ENCODE measurements around the gene TDRD1. TPM values are rescaled to one million over a fixed set of nuclear protein-coding genes. Genes with fewer than 3 reads are reported as not detected.

The TDRD1 gene
- total and polyA plus RNA-seq, 10 of the 15 experiments (the other 5 are each of a cell fraction or from before 2014, with no cell fraction given): 0.03 to 0.04 TPM; not detected in 8

DNA sequence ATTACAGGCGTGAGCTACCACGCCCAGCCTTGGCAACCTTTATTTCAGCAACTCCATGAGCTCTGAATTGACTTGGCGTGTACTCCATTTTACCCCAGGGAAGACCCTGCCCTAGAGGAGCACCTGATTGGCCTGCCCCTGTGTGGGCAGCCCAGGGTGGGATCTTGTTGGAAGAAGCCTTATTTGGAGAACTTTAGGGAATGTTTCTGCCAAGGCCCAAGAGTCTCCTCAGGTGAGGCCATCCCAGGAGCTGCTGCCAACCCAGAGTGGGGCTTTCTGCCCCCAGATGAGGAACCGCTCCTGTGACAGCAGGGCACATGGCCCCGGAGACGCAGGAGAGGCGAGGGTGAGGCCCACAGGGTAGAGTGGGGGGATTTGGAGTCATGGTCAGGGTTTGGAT lies 101.9 kb downstream of the TDRD1 start:
- Histone ChIP-seq H3K4me3 (no peak overlapping the region), H3K27ac (ENCODE audit: control insufficient read depth, insufficient read depth) (no peak overlapping the region), H4K20me1 (ENCODE audit: control insufficient read depth, insufficient read depth) (no peaks in the 10 kb centered on the region), H2AFZ (ENCODE audit: control insufficient read depth, low read depth, low read length) (no peak overlapping the region), H3K36me3 (ENCODE audit: control insufficient read depth in 2 of 2, insufficient read depth in 2 of 2, low read length in 1 of 2) (no peaks in the 10 kb centered on the region), H3K4me2 (ENCODE audit: control insufficient read depth, insufficient read depth) (no peak overlapping the region), H3K9ac (ENCODE audit: control insufficient read depth, insufficient read depth, low read length) (no peak overlapping the region), H3K27me3 (replicated peaks in 1 of 2; ENCODE audit: control insufficient read depth in 2 of 2, insufficient read depth in 2 of 2, low read length in 1 of 2) (0 out of 4 replicates have a peak, but pooled peaks cover 0 to 2% of the 10 kb centered on the region in 2 experiments), H3K9me3 (replicated peaks; ENCODE audit: control insufficient read depth, insufficient read depth, low read length) (no peaks in the 10 kb centered on the region), H3K4me1 (ENCODE audit: control insufficient read depth, insufficient read depth, low read length) (no peaks in the 10 kb centered on the region), H3K79me2 (ENCODE audit: control insufficient read depth, insufficient read depth, low read length) (no peaks in the 10 kb centered on the region)
- POLR2A ChIA-PET: no interaction called here
- TF ChIP-seq RAD51 (IDR thresholded peaks at IDR 0.05): no peak
- TF ChIP-seq, protein P1, sequence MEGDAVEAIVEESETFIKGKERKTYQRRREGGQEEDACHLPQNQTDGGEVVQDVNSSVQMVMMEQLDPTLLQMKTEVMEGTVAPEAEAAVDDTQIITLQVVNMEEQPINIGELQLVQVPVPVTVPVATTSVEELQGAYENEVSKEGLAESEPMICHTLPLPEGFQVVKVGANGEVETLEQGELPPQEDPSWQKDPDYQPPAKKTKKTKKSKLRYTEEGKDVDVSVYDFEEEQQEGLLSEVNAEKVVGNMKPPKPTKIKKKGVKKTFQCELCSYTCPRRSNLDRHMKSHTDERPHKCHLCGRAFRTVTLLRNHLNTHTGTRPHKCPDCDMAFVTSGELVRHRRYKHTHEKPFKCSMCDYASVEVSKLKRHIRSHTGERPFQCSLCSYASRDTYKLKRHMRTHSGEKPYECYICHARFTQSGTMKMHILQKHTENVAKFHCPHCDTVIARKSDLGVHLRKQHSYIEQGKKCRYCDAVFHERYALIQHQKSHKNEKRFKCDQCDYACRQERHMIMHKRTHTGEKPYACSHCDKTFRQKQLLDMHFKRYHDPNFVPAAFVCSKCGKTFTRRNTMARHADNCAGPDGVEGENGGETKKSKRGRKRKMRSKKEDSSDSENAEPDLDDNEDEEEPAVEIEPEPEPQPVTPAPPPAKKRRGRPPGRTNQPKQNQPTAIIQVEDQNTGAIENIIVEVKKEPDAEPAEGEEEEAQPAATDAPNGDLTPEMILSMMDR (IDR thresholded peaks at IDR 0.05 in 2 of 3, conservative IDR thresholded peaks at IDR 0.05 in 1 of 3; ENCODE audit: control insufficient read depth in 2 of 3, extremely low read depth in 1 of 3, insufficient read depth in 1 of 3, low read depth in 3 of 3, low read length in 3 of 3): no peak
- no peak for TF ChIP-seq EP300 (IDR thresholded peaks at IDR 0.05; ENCODE audit: borderline replicate concordance in 1 of 2, control insufficient read depth in 1 of 2, low read depth in 2 of 2, low read length in 2 of 2)
- no peak for TF ChIP-seq TAF1 (IDR thresholded peaks at IDR 0.05; ENCODE audit: borderline replicate concordance, low read depth, low read length)
- no peak for TF ChIP-seq ESRRA (IDR thresholded peaks at IDR 0.05; ENCODE audit: low read length)
- TF ChIP-seq NFXL1 (IDR thresholded peaks at IDR 0.05; ENCODE audit: borderline replicate concordance): no peak
- TF ChIP-seq, protein P2, sequence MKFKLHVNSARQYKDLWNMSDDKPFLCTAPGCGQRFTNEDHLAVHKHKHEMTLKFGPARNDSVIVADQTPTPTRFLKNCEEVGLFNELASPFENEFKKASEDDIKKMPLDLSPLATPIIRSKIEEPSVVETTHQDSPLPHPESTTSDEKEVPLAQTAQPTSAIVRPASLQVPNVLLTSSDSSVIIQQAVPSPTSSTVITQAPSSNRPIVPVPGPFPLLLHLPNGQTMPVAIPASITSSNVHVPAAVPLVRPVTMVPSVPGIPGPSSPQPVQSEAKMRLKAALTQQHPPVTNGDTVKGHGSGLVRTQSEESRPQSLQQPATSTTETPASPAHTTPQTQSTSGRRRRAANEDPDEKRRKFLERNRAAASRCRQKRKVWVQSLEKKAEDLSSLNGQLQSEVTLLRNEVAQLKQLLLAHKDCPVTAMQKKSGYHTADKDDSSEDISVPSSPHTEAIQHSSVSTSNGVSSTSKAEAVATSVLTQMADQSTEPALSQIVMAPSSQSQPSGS (IDR thresholded peaks at IDR 0.05; ENCODE audit: low read length): no peak
- no peak for TF ChIP-seq RFX5 (IDR thresholded peaks at IDR 0.05; ENCODE audit: low read depth, low read length)
- TF ChIP-seq KLF5 (IDR thresholded peaks at IDR 0.05; ENCODE audit: partially characterized antibody): no peak
- TF ChIP-seq CEBPB (IDR thresholded peaks at IDR 0.05; ENCODE audit: borderline replicate concordance in 1 of 2, low read depth in 2 of 2, low read length in 2 of 2): no peak
- TF ChIP-seq, protein P3, sequence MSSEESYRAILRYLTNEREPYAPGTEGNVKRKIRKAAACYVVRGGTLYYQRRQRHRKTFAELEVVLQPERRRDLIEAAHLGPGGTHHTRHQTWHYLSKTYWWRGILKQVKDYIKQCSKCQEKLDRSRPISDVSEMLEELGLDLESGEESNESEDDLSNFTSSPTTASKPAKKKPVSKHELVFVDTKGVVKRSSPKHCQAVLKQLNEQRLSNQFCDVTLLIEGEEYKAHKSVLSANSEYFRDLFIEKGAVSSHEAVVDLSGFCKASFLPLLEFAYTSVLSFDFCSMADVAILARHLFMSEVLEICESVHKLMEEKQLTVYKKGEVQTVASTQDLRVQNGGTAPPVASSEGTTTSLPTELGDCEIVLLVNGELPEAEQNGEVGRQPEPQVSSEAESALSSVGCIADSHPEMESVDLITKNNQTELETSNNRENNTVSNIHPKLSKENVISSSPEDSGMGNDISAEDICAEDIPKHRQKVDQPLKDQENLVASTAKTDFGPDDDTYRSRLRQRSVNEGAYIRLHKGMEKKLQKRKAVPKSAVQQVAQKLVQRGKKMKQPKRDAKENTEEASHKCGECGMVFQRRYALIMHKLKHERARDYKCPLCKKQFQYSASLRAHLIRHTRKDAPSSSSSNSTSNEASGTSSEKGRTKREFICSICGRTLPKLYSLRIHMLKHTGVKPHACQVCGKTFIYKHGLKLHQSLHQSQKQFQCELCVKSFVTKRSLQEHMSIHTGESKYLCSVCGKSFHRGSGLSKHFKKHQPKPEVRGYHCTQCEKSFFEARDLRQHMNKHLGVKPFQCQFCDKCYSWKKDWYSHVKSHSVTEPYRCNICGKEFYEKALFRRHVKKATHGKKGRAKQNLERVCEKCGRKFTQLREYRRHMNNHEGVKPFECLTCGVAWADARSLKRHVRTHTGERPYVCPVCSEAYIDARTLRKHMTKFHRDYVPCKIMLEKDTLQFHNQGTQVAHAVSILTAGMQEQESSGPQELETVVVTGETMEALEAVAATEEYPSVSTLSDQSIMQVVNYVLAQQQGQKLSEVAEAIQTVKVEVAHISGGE (CRISPR knock-in tag; IDR thresholded peaks at IDR 0.05): no peak
- TF ChIP-seq, protein P4, sequence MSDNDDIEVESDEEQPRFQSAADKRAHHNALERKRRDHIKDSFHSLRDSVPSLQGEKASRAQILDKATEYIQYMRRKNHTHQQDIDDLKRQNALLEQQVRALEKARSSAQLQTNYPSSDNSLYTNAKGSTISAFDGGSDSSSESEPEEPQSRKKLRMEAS (IDR thresholded peaks at IDR 0.05; ENCODE audit: low read depth, low read length): no peak
- TF ChIP-seq MXI1 (IDR thresholded peaks at IDR 0.05; ENCODE audit: low read depth, low read length): no peak
- no peak for TF ChIP-seq ZZZ3 (IDR thresholded peaks at IDR 0.05; ENCODE audit: control insufficient read depth, insufficient read length, low read depth)
- no peak for TF ChIP-seq BCL11A (IDR thresholded peaks at IDR 0.05; ENCODE audit: low read depth, low read length)
- TF ChIP-seq RUNX3 (IDR thresholded peaks at IDR 0.05; ENCODE audit: low read length): no peak
- TF ChIP-seq LARP7 (IDR thresholded peaks at IDR 0.05): no peak
- SMC1A ChIA-PET (ENCODE audit: uncharacterized antibody, unreplicated experiment): no interaction called here
- RAD21 ChIA-PET (ENCODE audit: unreplicated experiment): no interaction called here
- intact Hi-C loops (cut with micrococcal nuclease; ENCODE audit: unreplicated experiment) (no loop called here), in situ Hi-C loops (cut with MboI) (no loop called here)
- no peak for DNase-seq (ENCODE audit: low read depth, low spot score)
- no TSS peak for BruUV-seq (replicated peaks)
- 34% methylated on average over 7 of the region's 7 CpGs for WGBS (ENCODE audit: insufficient coverage, insufficient replicate concordance, low lambda C conversion rate, missing lambda C conversion rate)
- FAIRE-seq: no peak
- CTCF ChIA-PET: interaction anchor here (2.2 kb wide), 1 partner anchor 23 kb away, joined by 5 read pairs; no protein-coding TSS in a partner anchor
- ATAC-seq: no peak
